PC-9 (cell line): ENCODE data around the gene PLA2G2C. TPM values are rescaled to one million over a fixed set of nuclear protein-coding genes. Genes with fewer than 3 reads are reported as not detected.

Source experiments
- BruUV-seq: library from RNA; stranded (reverse); fragments of 400-500 nt; replicated peaks from 2 replicates; lab custom pipeline; 2021; lab: Mats Ljungman, UMichigan
- CTCF ChIA-PET: fragments of 300-600 bp; sonication (Branson Sonifier 250); formaldehyde crosslinking; loops from one replicate; lab custom pipeline; 2022; ENCODE audit warnings: antibody characterized with exemption; lab: Charles Lee
- POLR2A ChIA-PET: fragments of 300-600 bp; sonication (Branson Sonifier 250); formaldehyde crosslinking; loops from one replicate; lab custom pipeline; 2022; ENCODE audit warnings: antibody characterized with exemption; ENCODE audit not compliant: unreplicated experiment; lab: Charles Lee
- DNase-seq, 2 experiments: peaks; one replicate each; pipeline versions ENCODE4 v3.0.0 to v3.0.0-alpha.2; 2015 to 2022; ENCODE audit warnings: mixed read lengths in 1 of 2
- H2AFZ ChIP-seq: fragments of 200-600 bp; sonication (generic); 2 replicates; pipeline ENCODE4 v1.8.1; 2017; ENCODE audit warnings: antibody characterized with exemption
- H3F3A ChIP-seq: fragments of 200-600 bp; sonication (generic); 2 replicates; pipeline ENCODE4 v1.8.1; 2017; ENCODE audit warnings: antibody characterized with exemption, mild to moderate bottlenecking, low read depth; ENCODE audit not compliant: insufficient read depth
- H3K27ac ChIP-seq: fragments of 200-600 bp; sonication (generic); 2 replicates; pipeline ENCODE4 v1.6.1; 2016; ENCODE audit warnings: mixed run types
- H3K27me3 ChIP-seq: fragments of 200-600 bp; sonication (generic); 2 replicates; pipeline ENCODE4 v1.6.1; 2016; ENCODE audit warnings: low read depth, mixed run types; ENCODE audit not compliant: insufficient read depth
- H3K36me3 ChIP-seq: fragments of 200-600 bp; sonication (generic); 2 replicates; pipeline ENCODE4 v1.6.1; 2016; ENCODE audit warnings: low read depth, mixed run types
- H3K4me1 ChIP-seq: fragments of 200-600 bp; sonication (generic); replicated peaks from 2 replicates; pipeline ENCODE4 v1.6.1; 2016; ENCODE audit warnings: mixed run types; ENCODE audit not compliant: insufficient read depth
- H3K4me2 ChIP-seq: fragments of 200-600 bp; sonication (generic); 2 replicates; pipeline ENCODE4 v1.6.1; 2017; ENCODE audit warnings: mixed run types
- H3K4me3 ChIP-seq: fragments of 200-600 bp; sonication (generic); 2 replicates; pipeline ENCODE4 v1.6.1; 2016; ENCODE audit warnings: mixed run types
- H3K79me2 ChIP-seq: fragments of 200-600 bp; sonication (generic); 2 replicates; pipeline ENCODE4 v1.6.1; 2017; ENCODE audit warnings: low read depth, mixed run types
- H3K9me2 ChIP-seq: fragments of 200-600 bp; sonication (generic); 2 replicates; pipeline ENCODE4 v1.8.1; 2017; ENCODE audit warnings: mild to moderate bottlenecking; ENCODE audit not compliant: insufficient read depth
- H3K9me3 ChIP-seq: fragments of 200-600 bp; sonication (generic); 2 replicates; pipeline ENCODE4 v1.8.1; 2016; ENCODE audit warnings: low read depth; ENCODE audit not compliant: insufficient read depth
- H4K20me1 ChIP-seq: fragments of 200-600 bp; sonication (generic); 2 replicates; pipeline ENCODE4 v1.8.1; 2017; ENCODE audit not compliant: insufficient read depth
- CTCF ChIP-seq: fragments of 200-600 bp; sonication (generic); conservative IDR thresholded peaks from 2 replicates; pipeline ENCODE4 v1.6.1; 2017; ENCODE audit warnings: mixed run types, antibody characterized with exemption, mild to moderate bottlenecking, moderate library complexity
- EZH2 ChIP-seq: fragments of 200-600 bp; sonication (generic); IDR thresholded peaks from 2 replicates; pipeline ENCODE4 v1.8.0; 2017; ENCODE audit warnings: antibody characterized with exemption, low read depth
- intact Hi-C: fragments of 100-400 bp; cut with micrococcal nuclease; formaldehyde crosslinking; loops from one replicate; pipeline ENCODE4 v1.10.0; 2022; ENCODE audit not compliant: unreplicated experiment
- total RNA-seq: library from RNA; stranded (reverse); gene quantifications from 2 replicates; pipeline ENCODE4 v1.2.3, GENCODE V29; 2021

Gene PLA2G2C
- total RNA-seq, 1 experiment from 2014 or later: 0.55 TPM

- POLR2A ChIA-PET: interaction anchor here (0.7 to 1.2 kb wide), 2 partner anchors 12 to 26 kb away, joined by 4 to 6 read pairs; no protein-coding TSS in a partner anchor
- TF ChIP-seq EZH2: no peak
- no peak for TF ChIP-seq CTCF
Observed at GRCh38 chr1:20187813-20188454, 1.6 kb upstream of the PLA2G2C start.

GRCh38 chr1:20187103-20187812 lies 940 bp upstream of the PLA2G2C start:
- Histone ChIP-seq H3K36me3 (peaks cover 8% of the 10 kb centered on the region; the same call in 1 of the 2 replicates), H3K4me3 (peak overlapping the region; percentile 74; the same call in 1 of the 2 replicates), H3K9me3 (no peaks in the 10 kb centered on the region), H3K27me3 (no peaks in the 10 kb centered on the region), H3K9me2 (no peaks in the 10 kb centered on the region), H3K79me2 (peaks cover 28% of the 10 kb centered on the region), H4K20me1 (no peaks in the 10 kb centered on the region), H2AFZ (no peak overlapping the region), H3F3A (peaks cover 20% of the 10 kb centered on the region; the same call in 1 of the 2 replicates), H3K27ac (peak overlapping the region; percentile 65), H3K4me2 (peak overlapping the region; percentile 94), H3K4me1 (peaks cover 43% of the 10 kb centered on the region)
- ChIA-PET POLR2A (interaction anchor here (0.6 to 1.2 kb wide), 3 partner anchors 10 to 34 kb away, joined by 3 to 29 read pairs (median 4); no protein-coding TSS in a partner anchor), CTCF (interaction anchor here (0.8 to 1.0 kb wide), 3 partner anchors 8 to 21 kb away, joined by 3 to 5 read pairs (median 3); no protein-coding TSS in a partner anchor)
- intact Hi-C loops: loop anchor here (1.0 to 2.0 kb wide), 2 partner anchors 24 to 34 kb away; no protein-coding TSS in a partner anchor
- DNase-seq: peak; percentile 69 to 83
- TSS peak; percentile 31 for BruUV-seq
- no peak for TF ChIP-seq CTCF
- TF ChIP-seq EZH2: no peak

More at GRCh38 chr1:20187813-20188454, 1.6 kb upstream of the PLA2G2C start:
- H3K4me3 ChIP-seq: peak overlapping the region; percentile 74; the same call in 1 of the 2 replicates
- no peaks in the 10 kb centered on the region for H3K27me3 ChIP-seq
- H3K79me2 ChIP-seq: peaks cover 28% of the 10 kb centered on the region
- peak overlapping the region; percentile 65; the same call in 1 of the 2 replicates for H3K27ac ChIP-seq
- H2AFZ ChIP-seq: no peak overlapping the region
- BruUV-seq: no TSS peak
- no peaks in the 10 kb centered on the region for H3K9me2 ChIP-seq
- no peaks in the 10 kb centered on the region for H3K9me3 ChIP-seq
- H3K4me1 ChIP-seq: peaks cover 42% of the 10 kb centered on the region
- DNase-seq: no peak
- peak overlapping the region; percentile 94 for H3K4me2 ChIP-seq
- intact Hi-C loops: loop anchor here (1.0 to 2.0 kb wide), 2 partner anchors 23 to 35 kb away; no protein-coding TSS in a partner anchor
- H4K20me1 ChIP-seq: no peaks in the 10 kb centered on the region
- peaks cover 8% of the 10 kb centered on the region; the same call in 1 of the 2 replicates for H3K36me3 ChIP-seq
- H3F3A ChIP-seq: peaks cover 20% of the 10 kb centered on the region; the same call in 1 of the 2 replicates
- CTCF ChIA-PET: no interaction called here
